CD14-positive monocyte (primary cell): Measurements from ENCODE around the gene ZNF284. TPM values are rescaled to one million over a fixed set of nuclear protein-coding genes. Genes with fewer than 3 reads are reported as not detected.

ENCODE experiments used
- DNase-seq, 3 donors: peaks; one replicate each; pipeline ENCODE4 v3.0.0-alpha.2; 2011 to 2022
- H2AFZ ChIP-seq: 2 replicates; pipeline ENCODE4 v1.6.0; 2012; ENCODE audit warnings: mild to moderate bottlenecking, low read depth, low read length, inconsistent platforms; ENCODE audit not compliant: insufficient read depth, poor library complexity, severe bottlenecking
- H3K27ac ChIP-seq, 2 donors: 1 replicate in 1 of 2; 2 replicates in 1 of 2; pipeline ENCODE4 v1.5.1; 2012 to 2013; ENCODE audit warnings: low read length in 2 of 2, control low read depth in 1 of 2, inconsistent platforms in 1 of 2, low read depth in 1 of 2, mild to moderate bottlenecking in 1 of 2
- H3K27me3 ChIP-seq, 2 donors: one replicate each; pipeline versions ENCODE4 v1.6.0 to v1.6.1; 2011 to 2013; ENCODE audit warnings: low read length in 2 of 2; ENCODE audit not compliant: control insufficient read depth in 2 of 2, insufficient read depth in 2 of 2
- H3K36me3 ChIP-seq, 2 donors: replicated peaks in 1 of 2; 1 replicate in 1 of 2; 2 replicates in 1 of 2; pipeline versions ENCODE4 v1.5.1 to v1.6.1; 2012 to 2013; ENCODE audit warnings: low read length in 2 of 2, control low read depth in 1 of 2, inconsistent platforms in 1 of 2, mild to moderate bottlenecking in 1 of 2; ENCODE audit not compliant: insufficient read depth in 2 of 2, control insufficient read depth in 1 of 2
- H3K4me1 ChIP-seq, 2 donors: 1 replicate in 1 of 2; 2 replicates in 1 of 2; pipeline versions ENCODE4 v1.5.1 to v1.6.1; 2012 to 2013; ENCODE audit warnings: low read length in 2 of 2, control low read depth in 1 of 2, inconsistent platforms in 1 of 2, mild to moderate bottlenecking in 1 of 2, moderate library complexity in 1 of 2; ENCODE audit not compliant: insufficient read depth in 2 of 2, control insufficient read depth in 1 of 2
- H3K4me2 ChIP-seq: replicated peaks from 2 replicates; pipeline ENCODE3; 2012; ENCODE audit warnings: low read length, moderate library complexity, mild to moderate bottlenecking; ENCODE audit not compliant: poor library complexity, severe bottlenecking; ENCODE audit errors: extremely low read depth
- H3K4me3 ChIP-seq, 3 experiments: fragments of 200-600 bp in 1 of 3; sonication (generic) in 1 of 3; replicated peaks in 1 of 3; 1 replicate in 2 of 3; 2 replicates in 1 of 3; pipeline ENCODE4 v1.5.1; 2011 to 2013; ENCODE audit warnings: low read length in 3 of 3, mild to moderate bottlenecking in 3 of 3, control low read depth in 2 of 3, low read depth in 2 of 3, inconsistent platforms in 1 of 3, moderate library complexity in 1 of 3
- H3K79me2 ChIP-seq: 2 replicates; pipeline ENCODE4 v1.6.0; 2012; ENCODE audit warnings: mild to moderate bottlenecking, control low read depth, inconsistent platforms, low read length, moderate library complexity; ENCODE audit not compliant: insufficient read depth
- H3K9ac ChIP-seq: 2 replicates; pipeline ENCODE4 v1.6.0; 2017; ENCODE audit warnings: low read length, mild to moderate bottlenecking; ENCODE audit not compliant: insufficient read depth, poor library complexity, severe bottlenecking
- H3K9me3 ChIP-seq, 2 donors: replicated peaks in 1 of 2; 1 replicate in 1 of 2; 2 replicates in 1 of 2; pipeline versions ENCODE4 v1.5.1 to v1.6.1; 2012 to 2013; ENCODE audit warnings: low read length in 2 of 2, control low read depth in 1 of 2; ENCODE audit not compliant: control insufficient read depth in 1 of 2, insufficient read depth in 1 of 2
- H4K20me1 ChIP-seq: 2 replicates; pipeline ENCODE4 v1.6.0; 2012; ENCODE audit warnings: mild to moderate bottlenecking, low read length, control low read depth, moderate library complexity; ENCODE audit not compliant: insufficient read depth
- H3K27ac Mint-ChIP-seq, 7 donors: one replicate each; pipeline ENCODE4 v1.8.0; 2020; ENCODE audit warnings: mild to moderate bottlenecking in 7 of 7, mixed read lengths in 7 of 7, moderate library complexity in 6 of 7, inconsistent platforms in 2 of 7
- H3K27me3 Mint-ChIP-seq, 3 donors: one replicate each; pipeline ENCODE4 v1.8.0; 2021 to 2022; ENCODE audit warnings: low read depth in 3 of 3, mild to moderate bottlenecking in 3 of 3, mixed read lengths in 3 of 3, moderate library complexity in 3 of 3, inconsistent platforms in 1 of 3
- H3K36me3 Mint-ChIP-seq, 2 donors: one replicate each; pipeline ENCODE4 v1.8.0; 2020; ENCODE audit warnings: mixed read lengths in 2 of 2, inconsistent platforms in 1 of 2, mild to moderate bottlenecking in 1 of 2
- H3K4me1 Mint-ChIP-seq: one replicate; pipeline ENCODE4 v1.8.0; 2020; ENCODE audit warnings: mild to moderate bottlenecking, mixed read lengths
- H3K4me3 Mint-ChIP-seq, 2 donors: one replicate each; pipeline ENCODE4 v1.8.0; 2020; ENCODE audit warnings: mild to moderate bottlenecking in 2 of 2, mixed read lengths in 2 of 2, moderate library complexity in 1 of 2
- H3K9me3 Mint-ChIP-seq, 7 donors: one replicate each; pipeline ENCODE4 v1.8.0; 2020 to 2022; ENCODE audit warnings: mixed read lengths in 7 of 7, mild to moderate bottlenecking in 6 of 7, moderate library complexity in 6 of 7, inconsistent platforms in 2 of 7
- CTCF ChIP-seq: fragments of 200-600 bp; IDR thresholded peaks from one replicate; pipeline ENCODE4 v1.8.0; 2022; ENCODE audit warnings: antibody characterized with exemption, mild to moderate bottlenecking
- WGBS: methylation state at CpG from one replicate; pipeline ENCODE4 v1.1.5; 2013; ENCODE audit warnings: missing lambda C conversion rate; ENCODE audit not compliant: insufficient coverage; 5-methylcytosine and 5-hydroxymethylcytosine counted together
- intact Hi-C, 2 donors: fragments of 100-400 bp; cut with micrococcal nuclease; formaldehyde crosslinking; loops; one replicate each; pipeline versions ENCODE4 v1.15.0 to v1.15.1; 2023
- polyA minus RNA-seq: library from RNA; depleted of rRNA, polyadenylated mRNA; stranded (reverse); fragments of >200 nt; gene quantifications from 2 replicates; pipeline ENCODE4 v1.2.3, GENCODE V29; 2012
- polyA plus RNA-seq, 3 donors: library from polyadenylated mRNA; depleted of rRNA in 1 of 3; unstranded in 2 of 3; stranded (reverse) in 1 of 3; fragments of 300-500 nt in 2 of 3; fragments of >200 nt in 1 of 3; fragmentation: Illumina TruSeq in 2 of 3; gene quantifications; 1 replicate in 2 of 3; 2 replicates in 1 of 3; pipeline ENCODE4 v1.2.3, GENCODE V29; 2012 to 2021
- total RNA-seq, 12 experiments: library from RNA in 1 of 12; stranded (reverse) in 1 of 12; fragments of 120-200 nt in 1 of 12; gene quantifications; one replicate each; pipeline ENCODE4 v1.2.4 and lab custom pipeline; 2013 to 2026; ENCODE audit warnings: mixed read lengths in 6 of 12, inconsistent platforms in 1 of 12

Gene ZNF284
- total RNA-seq (2013), result 1.6 TPM
- polyA plus RNA-seq (1 to 10 TPM in 1 of 3 donors, under 1 TPM in 2; 0.04 to 1.3 (median 0.13) TPM), polyA minus RNA-seq (0.42 and 0.56 TPM in 2 replicates), total RNA-seq (lab: John Stamatoyannopoulos, UW) (0.12 to 1.6 (median 0.60) reads per million in 11 experiments)

GRCh38 chr19:44071824-44072542 lies at the start of gene ZNF284:
ZNF284 (plus strand) TSS chr19:44072159; CDS start chr19:44076390, 4,231 bp downstream.
- Mint-ChIP-seq H3K9me3 (peaks cover 31 to 64% (median 53%) of the 10 kb centered on the region in 7 donors), H3K27me3 (peaks cover 3 to 4% (median 3%) of the 10 kb centered on the region in 3 donors), H3K4me1 (peaks cover 22% of the 10 kb centered on the region), H3K27ac (peak within 1 kb of the TSS in 6 of 7 donors; percentile 9 to 83 (median 57)), H3K4me3 (peak within 1 kb of the TSS; percentile 96 to 98), H3K36me3 (peaks cover 11% of the 10 kb centered on the region in 2 donors)
- H4K20me1 ChIP-seq, result no peaks in the 10 kb centered on the region
- peaks cover 16 to 17% of the 10 kb centered on the region in 2 donors for H3K4me1 ChIP-seq
- H2AFZ ChIP-seq, result peak within 1 kb of the TSS; percentile 98
- H3K27me3 ChIP-seq, result no peaks in the 10 kb centered on the region
- no peak for TF ChIP-seq CTCF
- peaks cover 0 to 7% of the 10 kb centered on the region in 2 donors for H3K36me3 ChIP-seq
- peak within 1 kb of the TSS; percentile 77 to 82 (median 80) for H3K4me3 ChIP-seq
- H3K79me2 ChIP-seq, result no peaks in the 10 kb centered on the region
- peak within 1 kb of the TSS; percentile 88 for H3K4me2 ChIP-seq
- peak within 1 kb of the TSS; percentile 17 for H3K9ac ChIP-seq
- WGBS, result under 1% methylated on average over 18 of the region's 40 CpGs
- H3K27ac ChIP-seq, result peak within 1 kb of the TSS; percentile 1 to 64
- peak; percentile 75 to 86 (median 77) for DNase-seq
- intact Hi-C loops, result loop anchor here in 1 of 2 donors (10.0 kb wide), 1 partner anchor 247 kb away; the partner anchor contains the start of gene ZNF283
- H3K9me3 ChIP-seq, result peaks cover 23 to 47% of the 10 kb centered on the region in 2 donors

- H3K4me1 ChIP-seq, result peaks cover 13 to 15% of the 10 kb centered on the region in 2 donors
- intact Hi-C loops, result loop anchor here in 1 of 2 donors (1.0 to 2.0 kb wide), 2 partner anchors 22 to 69 kb away; partner anchors contain the start of genes ZNF224 and ZNF230
- no peaks in the 10 kb centered on the region for H3K79me2 ChIP-seq
- no peaks in the 10 kb centered on the region for H3K27me3 ChIP-seq
- peaks cover 1 to 4% (median 2%) of the 10 kb centered on the region in 3 donors for H3K27me3 Mint-ChIP-seq
- peaks cover 9 to 39% of the 10 kb centered on the region in 2 donors for H3K9me3 ChIP-seq
- peaks cover 26 to 29% of the 10 kb centered on the region in 2 donors for H3K36me3 Mint-ChIP-seq
- no peaks in the 10 kb centered on the region for H4K20me1 ChIP-seq
- H3K4me3 ChIP-seq, result peak overlapping the region; percentile 77 to 98 (median 78)
- H3K27ac Mint-ChIP-seq, result peak overlapping the region in 6 of 7 donors; percentile 81 to 94 (median 89)
- WGBS, result no CpG with 5 or more reads among the region's 4 CpGs
- peaks cover 19 to 33% of the 10 kb centered on the region in 2 donors for H3K36me3 ChIP-seq
- H3K4me1 Mint-ChIP-seq, result peaks cover 17% of the 10 kb centered on the region
- H3K4me3 Mint-ChIP-seq, result peak overlapping the region; percentile 97 to 98
- H3K9me3 Mint-ChIP-seq, result peaks cover 13 to 61% (median 34%) of the 10 kb centered on the region in 7 donors
- H2AFZ ChIP-seq, result peak overlapping the region; percentile 99
- no peak for TF ChIP-seq CTCF
- H3K9ac ChIP-seq, result peak overlapping the region; percentile 77
- H3K27ac ChIP-seq, result peak overlapping the region in 1 of 2 donors; percentile 88
- peak overlapping the region; percentile 97 for H3K4me2 ChIP-seq
- DNase-seq, result no peak
Measured at GRCh38 chr19:44024900-44025216, 47.1 kb upstream of the ZNF284 start.
